IMR-90 (cell line): ENCODE measurements around the gene STK31. TPM values are rescaled to one million over a fixed set of nuclear protein-coding genes. Genes with fewer than 3 reads are reported as not detected.
"Not testable (repeated sequence)": the region's sequence is repeated elsewhere in the genome, so short reads cannot be mapped to it uniquely, and the experiment has no call there.

Experiments used
- ATAC-seq: fragments of 200-7000 bp; cut with Tn5 transposase; 2 replicates; pipeline ENCODE4 v1.9.1; 2020; ENCODE audit warnings: low read depth, mild to moderate bottlenecking, moderate library complexity
- BruUV-seq: library from RNA; stranded (reverse); fragments of 400-500 nt; replicated peaks from 2 replicates; lab custom pipeline; 2021; lab: Mats Ljungman, UMichigan
- CTCF ChIA-PET: fragments of 300-600 bp; formaldehyde crosslinking; extraction: SDS; loops from one replicate; lab custom pipeline; 2021; ENCODE audit warnings: antibody characterized with exemption; lab: Yijun Ruan, JAX
- POLR2A ChIA-PET: fragments of 300-600 bp; sonication (Branson Sonifier 250); formaldehyde crosslinking; loops from one replicate; lab custom pipeline; 2022; ENCODE audit warnings: antibody characterized with exemption; ENCODE audit not compliant: unreplicated experiment; lab: Charles Lee
- DNase-seq: peaks from one replicate; pipeline ENCODE4 v3.0.0; 2013
- H2AFZ ChIP-seq: replicated peaks from 2 replicates; pipeline ENCODE3; 2013; ENCODE audit warnings: low read length, mild to moderate bottlenecking; ENCODE audit not compliant: poor library complexity
- H2AK5ac ChIP-seq: 2 replicates; pipeline ENCODE4 v1.6.1; 2013; ENCODE audit warnings: low read depth, low read length, inconsistent platforms
- H2AK9ac ChIP-seq: replicated peaks from 2 replicates; pipeline ENCODE3; 2013; ENCODE audit warnings: mild to moderate bottlenecking, low read depth, low read length, moderate library complexity; ENCODE audit not compliant: poor library complexity
- H2BK120ac ChIP-seq: 2 replicates; pipeline ENCODE4 v1.6.1; 2013; ENCODE audit warnings: low read depth, low read length, inconsistent platforms
- H2BK15ac ChIP-seq: 3 replicates; pipeline ENCODE4 v1.6.1; 2013; ENCODE audit warnings: low read depth, low read length, inconsistent platforms
- H2BK20ac ChIP-seq: 2 replicates; pipeline ENCODE4 v1.6.1; 2013; ENCODE audit warnings: low read depth, mild to moderate bottlenecking, inconsistent platforms, low read length, moderate library complexity
- H2BK5ac ChIP-seq: 2 replicates; pipeline ENCODE4 v1.6.1; 2013; ENCODE audit warnings: mild to moderate bottlenecking, low read depth, low read length, inconsistent platforms; ENCODE audit not compliant: poor library complexity, severe bottlenecking
- H3K14ac ChIP-seq: replicated peaks from 2 replicates; pipeline ENCODE4 v1.6.1; 2013; ENCODE audit warnings: low read depth, low read length, inconsistent platforms
- H3K18ac ChIP-seq: 2 replicates; pipeline ENCODE4 v1.6.1; 2013; ENCODE audit warnings: low read depth, low read length, control low read depth
- H3K23ac ChIP-seq: 2 replicates; pipeline ENCODE4 v1.6.1; 2013; ENCODE audit warnings: low read depth, low read length, inconsistent platforms
- H3K27ac ChIP-seq: 2 replicates; pipeline ENCODE4 v1.5.1; 2013; ENCODE audit warnings: mild to moderate bottlenecking, control low read depth, low read length; ENCODE audit not compliant: insufficient read depth
- H3K27me3 ChIP-seq: 2 replicates; pipeline ENCODE4 v1.6.1; 2013; ENCODE audit warnings: low read length; ENCODE audit not compliant: control insufficient read depth, insufficient read depth
- H3K36me3 ChIP-seq: 2 replicates; pipeline ENCODE4 v1.6.1; 2013; ENCODE audit warnings: low read length, mixed read lengths; ENCODE audit not compliant: control insufficient read depth, insufficient read depth
- H3K4ac ChIP-seq: 2 replicates; pipeline ENCODE4 v1.6.1; 2013; ENCODE audit warnings: low read depth, low read length, inconsistent platforms
- H3K4me1 ChIP-seq: 2 replicates; pipeline ENCODE4 v1.6.1; 2013; ENCODE audit warnings: low read length, mixed read lengths; ENCODE audit not compliant: control insufficient read depth, insufficient read depth
- H3K4me2 ChIP-seq: 2 replicates; pipeline ENCODE4 v1.6.1; 2013; ENCODE audit warnings: low read depth, mild to moderate bottlenecking, control low read depth, low read length, moderate library complexity
- H3K4me3 ChIP-seq: 2 replicates; pipeline ENCODE4 v1.5.1; 2013; ENCODE audit warnings: low read depth, mild to moderate bottlenecking, control low read depth, low read length, moderate library complexity; ENCODE audit not compliant: insufficient read depth
- H3K56ac ChIP-seq: 2 replicates; pipeline ENCODE4 v1.6.1; 2013; ENCODE audit warnings: low read length, inconsistent platforms; ENCODE audit not compliant: insufficient read depth; ENCODE audit errors: extremely low read depth
- H3K79me1 ChIP-seq, 2 experiments: 2 replicates each; pipeline ENCODE4 v1.6.1; 2013; ENCODE audit warnings: low read length in 2 of 2, inconsistent platforms in 1 of 2, low read depth in 1 of 2
- H3K9ac ChIP-seq: 2 replicates; pipeline ENCODE4 v1.6.1; 2013; ENCODE audit warnings: low read depth, low read length, control low read depth
- H3K9me1 ChIP-seq: 2 replicates; pipeline ENCODE4 v1.6.1; 2013; ENCODE audit warnings: low read length, inconsistent platforms; ENCODE audit not compliant: insufficient read depth
- H3K9me3 ChIP-seq: 2 replicates; pipeline ENCODE4 v1.6.1; 2013; ENCODE audit warnings: low read length; ENCODE audit not compliant: control insufficient read depth, insufficient read depth
- H4K20me1 ChIP-seq: 2 replicates; pipeline ENCODE4 v1.6.1; 2013; ENCODE audit warnings: low read length, inconsistent platforms; ENCODE audit not compliant: insufficient read depth
- H4K5ac ChIP-seq: 2 replicates; pipeline ENCODE4 v1.6.1; 2013; ENCODE audit warnings: mild to moderate bottlenecking, low read depth, low read length, control low read depth
- H4K8ac ChIP-seq, 2 experiments: 2 replicates each; pipeline ENCODE4 v1.6.1; 2013; ENCODE audit warnings: low read depth in 2 of 2, low read length in 2 of 2, control low read depth in 1 of 2, inconsistent platforms in 1 of 2
- H4K91ac ChIP-seq: 2 replicates; pipeline ENCODE4 v1.6.1; 2013; ENCODE audit warnings: low read depth, low read length, inconsistent platforms; ENCODE audit not compliant: insufficient read depth
- WGBS, 2 experiments: methylation state at CpG; one replicate each; pipeline versions ENCODE4 v1.1.5 to v1.1.7; 2013; ENCODE audit warnings: missing lambda C conversion rate in 2 of 2; ENCODE audit not compliant: insufficient read length in 1 of 2; ENCODE audit errors: extremely low coverage in 2 of 2; 5-methylcytosine and 5-hydroxymethylcytosine counted together
- dilution Hi-C: fragments of 300-500 bp; cut with HindIII; formaldehyde crosslinking; loops from one replicate; pipeline ENCODE4 v1.14.3; 2018; ENCODE audit warnings: low sequenced_read_pairs; ENCODE audit not compliant: unreplicated experiment
- in situ Hi-C: fragments of 300-500 bp; cut with MboI; formaldehyde crosslinking; loops from 3 replicates; pipeline ENCODE4 v1.14.3; 2019; ENCODE audit warnings: low sequenced_read_pairs, inconsistent platforms, mixed read lengths
- intact Hi-C: fragments of 100-400 bp; cut with micrococcal nuclease; formaldehyde crosslinking; loops from 2 replicates; pipeline ENCODE4 v1.10.0; 2022
- polyA plus RNA-seq, 3 experiments: library from polyadenylated mRNA; depleted of rRNA; stranded (reverse); fragments of >200 nt; gene quantifications; 2 replicates each; pipeline ENCODE4 v1.2.3, GENCODE V29; 2012; ENCODE audit warnings: low replicate concordance in 1 of 3
- total RNA-seq: library from RNA; depleted of rRNA; stranded (reverse); fragments of >200 nt; gene quantifications from 2 replicates; pipeline ENCODE4 v1.2.3, GENCODE V29; 2012

STK31 gene
- total and polyA plus RNA-seq, 2 of the 4 experiments (the other 2 are of a cell fraction) = not detected

DNA sequence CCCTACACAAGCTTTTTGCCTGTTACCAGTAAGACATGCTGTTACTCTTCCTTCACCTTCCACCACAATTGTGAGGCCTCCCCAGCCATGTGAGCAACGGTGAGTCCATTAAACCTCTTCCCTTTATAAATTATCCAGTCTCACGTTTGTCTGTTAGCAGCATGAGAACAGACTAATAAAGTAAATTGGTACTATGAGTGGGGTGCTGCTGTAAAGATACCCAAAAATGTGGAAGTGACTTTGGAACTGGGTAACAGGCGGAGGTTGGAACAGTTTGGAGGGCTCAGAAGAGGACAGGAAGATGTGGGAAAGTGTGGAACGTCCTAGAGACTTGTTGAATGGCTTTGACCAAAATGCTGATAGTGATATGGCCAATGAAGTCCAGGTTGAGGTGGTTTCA is 122.7 kb downstream of the STK31 start:
- H3K23ac ChIP-seq, H4K5ac ChIP-seq, H3K4me2 ChIP-seq, H3K4ac ChIP-seq, DNase-seq, intact Hi-C loops, H2BK120ac ChIP-seq, H2AK9ac ChIP-seq, H4K8ac ChIP-seq, H2AK5ac ChIP-seq, H3K9me1 ChIP-seq, H3K14ac ChIP-seq, H3K79me1 ChIP-seq, H2BK15ac ChIP-seq, H2AFZ ChIP-seq, POLR2A ChIA-PET, H3K56ac ChIP-seq, H4K91ac ChIP-seq, H3K4me3 ChIP-seq, H3K9ac ChIP-seq, H2BK5ac ChIP-seq, H3K36me3 ChIP-seq, in situ Hi-C loops, H4K20me1 ChIP-seq, ATAC-seq, H3K18ac ChIP-seq, H2BK20ac ChIP-seq, CTCF ChIA-PET, H3K9me3 ChIP-seq, H3K27ac ChIP-seq, H3K27me3 ChIP-seq, BruUV-seq, H3K4me1 ChIP-seq, dilution Hi-C loops: not testable (repeated sequence)
- WGBS, 2 experiments = 17% methylated on average over 2 of the region's 4 CpGs; no CpG with 5 or more reads in 1 of the 2 experiments
